GM18873 (cell line): ENCODE data around the gene ZNF805.
"Not testable (repeated sequence)": the region's sequence is repeated elsewhere in the genome, so short reads cannot be mapped to it uniquely, and the experiment has no call there.

Experiments used
- ATAC-seq: cut with Tn5 transposase; IDR thresholded peaks from one replicate; pipeline ENCODE4 v1.9.1; 2021; ENCODE audit warnings: mild to moderate bottlenecking, moderate library complexity, moderate number of reproducible peaks; ENCODE audit not compliant: unreplicated experiment, low FRiP score

Gene ZNF805

DNA sequence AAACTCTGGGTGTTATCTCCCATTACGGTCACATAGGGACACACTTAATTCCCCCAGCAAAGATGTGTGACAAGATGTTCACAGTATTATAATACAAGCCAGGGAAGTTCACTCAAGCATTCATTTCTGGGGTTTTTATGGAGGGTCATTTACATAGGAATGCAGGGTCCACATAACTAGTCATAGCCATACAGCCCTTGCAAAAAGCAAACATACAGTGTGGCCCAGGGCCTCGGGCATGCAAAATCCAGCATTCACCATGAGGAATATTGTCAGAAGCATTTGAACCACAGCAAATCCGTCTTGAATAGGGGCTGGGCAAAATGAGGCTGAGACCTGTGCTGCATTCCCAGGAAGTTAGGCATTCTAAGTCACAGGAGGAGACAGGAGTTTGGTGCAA, 26.9 kb downstream of the ZNF805 start:
- ATAC-seq = no peak

DNA sequence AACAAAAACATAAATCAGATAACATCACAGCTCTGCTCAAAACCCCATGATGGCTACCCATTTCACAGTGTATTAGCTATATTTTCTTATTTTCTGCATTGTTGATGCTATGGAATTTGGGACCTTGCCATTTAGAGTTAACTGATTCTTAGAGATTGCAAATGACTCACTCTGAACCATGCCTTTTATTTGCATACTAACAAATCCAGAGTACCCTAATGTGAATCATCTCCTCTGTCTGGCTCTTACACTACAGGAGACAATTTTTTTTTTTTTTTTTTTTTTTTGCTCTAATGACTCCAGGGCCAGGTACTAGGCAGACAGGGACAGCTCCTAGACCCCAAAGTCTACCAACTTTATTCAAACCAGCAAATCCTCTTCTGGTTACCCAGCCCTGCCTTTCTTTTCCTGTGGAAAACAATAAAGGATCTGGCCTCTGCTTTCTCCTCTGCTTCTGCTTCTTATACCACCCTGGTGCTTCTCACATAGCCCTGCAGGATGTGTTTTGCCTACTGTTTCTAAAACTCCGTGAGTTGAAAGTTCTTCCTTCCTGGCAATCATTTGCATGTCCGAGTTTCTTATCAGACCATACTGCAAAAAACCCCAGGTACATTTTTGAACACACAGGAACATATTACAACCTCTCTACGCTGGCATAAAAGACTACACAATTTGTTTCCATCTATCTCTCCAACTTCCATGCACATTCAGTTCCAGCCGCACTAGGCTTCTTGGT, 29.3 kb downstream of the ZNF805 start:
- no peak for ATAC-seq

GRCh38 chr19:57271280-57271679, 30.8 kb downstream of the ZNF805 start:
- ATAC-seq = no peak

DNA sequence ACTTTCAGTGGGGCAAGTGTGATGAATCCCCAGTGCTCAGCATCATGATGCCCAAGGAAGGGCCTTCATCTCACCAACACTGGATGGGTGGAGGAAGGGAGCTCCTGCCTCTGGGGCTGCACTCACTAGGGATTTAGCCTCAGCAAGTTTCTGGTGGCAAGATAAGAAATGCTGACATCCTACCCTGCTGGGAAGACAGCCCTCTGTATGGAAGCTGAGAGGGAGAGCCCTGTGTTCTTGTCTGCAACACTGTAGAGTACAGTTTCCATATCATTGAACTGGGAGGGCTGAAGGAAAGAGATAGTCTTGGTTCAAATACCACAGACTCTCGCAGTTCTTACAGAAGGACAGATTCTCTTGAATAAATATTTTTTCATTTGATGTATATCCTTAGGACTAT, 32.6 kb downstream of the ZNF805 start:
- ATAC-seq = no peak

- ATAC-seq = no peak
These were observed 36.0 kb downstream of the ZNF805 start for GRCh38 chr19:57276430-57276829.

DNA sequence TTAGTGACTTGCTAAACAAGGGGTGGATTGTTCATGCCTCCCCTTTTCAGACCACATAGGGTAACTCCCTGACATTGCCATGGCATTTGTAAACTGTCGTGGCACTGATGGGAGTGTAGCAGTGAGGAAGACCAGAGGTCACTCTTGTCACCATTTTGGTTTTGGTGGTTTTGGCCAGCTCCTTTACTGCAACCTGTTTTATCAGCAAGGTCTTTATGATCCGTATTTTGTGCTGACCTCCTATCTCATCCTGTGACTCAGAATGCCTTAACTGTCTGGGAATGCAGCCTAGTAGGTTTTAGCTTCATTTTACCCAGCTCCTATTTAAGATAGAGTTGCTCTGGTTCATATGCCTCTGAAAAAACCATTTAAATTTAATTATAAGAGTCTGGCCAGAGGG, 38.0 kb downstream of the ZNF805 start:
- not testable (repeated sequence) for ATAC-seq

- peak; percentile 54 for ATAC-seq
These were observed 39.2 kb downstream of the ZNF805 start for GRCh38 chr19:57279418-57280164.

- peak; percentile 56 for ATAC-seq
These were observed 39.9 kb downstream of the ZNF805 start, which contains the start of gene ZNF460 for GRCh38 chr19:57280165-57280961. Gene ZNF460, plus strand, starts transcription at chr19:57280485. Its CDS starts 322 bp downstream, at chr19:57280807.

DNA sequence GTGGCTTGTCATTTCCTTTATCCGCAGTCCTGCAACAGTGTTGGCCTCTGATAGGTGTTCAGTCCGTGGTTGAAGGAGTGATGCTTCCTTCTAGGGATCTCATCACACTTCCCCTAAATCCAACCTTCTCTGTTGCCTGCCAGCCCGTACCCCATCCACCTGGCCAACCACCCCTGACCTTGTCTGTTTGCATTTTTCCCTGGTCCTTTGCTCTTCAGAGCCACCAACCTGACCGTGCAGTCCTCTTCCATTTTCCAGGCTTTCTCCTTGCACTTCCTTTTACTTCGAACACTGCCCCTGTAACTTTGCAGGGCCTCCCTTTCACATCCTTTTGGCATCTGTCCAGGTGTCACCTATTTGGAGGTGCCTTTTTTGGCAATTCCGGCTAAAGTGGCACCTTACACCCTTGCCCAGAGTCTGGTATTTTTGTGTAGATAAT, 40.5 kb downstream of the ZNF805 start:
- no peak for ATAC-seq

DNA sequence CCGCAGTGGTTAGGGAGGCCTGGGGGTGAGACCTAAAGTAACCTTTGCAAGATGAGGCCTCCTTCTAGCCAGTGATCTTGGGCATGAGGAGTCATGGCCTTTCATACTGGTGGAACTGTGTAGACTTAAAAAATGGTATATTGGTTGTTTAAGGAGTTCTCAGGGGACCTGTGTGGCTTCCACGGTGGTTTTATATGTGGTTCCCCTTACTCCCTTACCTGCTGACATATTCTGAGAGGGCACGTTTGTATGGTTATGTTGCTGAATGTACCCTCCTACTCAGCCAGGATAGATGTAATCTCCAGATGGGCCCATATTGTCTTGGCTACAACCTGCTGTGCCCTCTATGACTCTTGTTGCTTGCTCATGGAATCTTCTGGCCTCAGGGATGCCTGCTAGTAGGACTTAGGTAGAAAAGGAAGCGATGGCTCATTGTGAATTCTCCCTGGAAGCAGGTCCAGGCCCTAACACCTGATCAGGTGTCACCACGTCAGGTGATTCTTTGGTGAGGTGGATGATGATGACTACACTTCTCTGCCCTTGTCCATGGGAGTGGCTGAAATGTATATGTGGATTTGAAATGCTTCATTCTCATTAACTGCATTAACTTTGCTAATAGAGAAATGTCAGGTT, 41.7 kb downstream of the ZNF805 start:
- ATAC-seq = no peak

- no peak for ATAC-seq
These were observed 47.9 kb downstream of the ZNF805 start for GRCh38 chr19:57288373-57288772.

- no peak for ATAC-seq
These were observed 50.5 kb downstream of the ZNF805 start for GRCh38 chr19:57290970-57291369.

DNA sequence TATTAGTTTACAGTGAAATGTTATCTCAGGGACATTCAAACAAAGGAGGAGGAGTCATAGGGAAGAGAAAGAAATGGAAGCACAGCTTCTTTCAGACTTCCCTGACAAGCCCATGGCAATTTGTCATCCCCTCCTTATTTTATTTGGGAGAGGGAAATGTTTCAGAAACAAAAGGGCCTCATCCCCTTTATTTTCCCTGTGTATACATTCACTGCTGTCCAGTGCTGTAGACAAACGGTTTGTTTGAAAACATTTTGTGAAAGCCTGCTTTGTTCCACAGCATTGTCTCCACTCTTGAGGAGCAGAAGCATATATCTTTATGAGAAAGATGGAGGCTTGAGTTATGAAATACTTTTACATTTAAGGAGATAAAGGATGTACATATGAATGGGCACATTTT, 52.1 kb downstream of the ZNF805 start:
- ATAC-seq = no peak

GRCh38 chr19:57293719-57294118, 53.3 kb downstream of the ZNF805 start:
- no peak for ATAC-seq

DNA sequence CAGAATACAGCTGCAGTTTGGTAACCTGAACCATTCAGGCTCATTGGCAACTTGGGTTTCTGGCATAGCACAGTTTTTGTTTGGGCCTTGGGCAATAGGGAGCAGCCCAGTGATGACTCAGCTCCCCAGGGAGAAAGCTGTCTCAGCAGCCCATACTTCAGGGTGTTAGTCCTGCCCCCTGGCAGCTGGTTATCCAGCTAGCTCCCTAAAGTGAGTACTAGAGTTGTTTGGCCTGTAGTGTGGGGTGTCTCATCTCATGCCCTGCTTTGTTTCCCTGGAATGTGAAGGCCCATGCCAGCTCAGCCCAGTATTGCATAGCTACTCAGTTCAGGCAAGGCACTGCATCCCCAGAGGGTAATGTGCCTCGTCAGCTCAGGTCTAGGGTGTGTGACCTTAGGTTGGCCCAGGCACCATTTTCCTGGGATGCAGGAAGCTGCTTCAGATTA, 61.6 kb downstream of the ZNF805 start:
- no peak for ATAC-seq

GRCh38 chr19:57302727-57303401, 62.4 kb downstream of the ZNF805 start:
- ATAC-seq = no peak
